ENCODE results near the gene ERFL.
"Not testable (repeated sequence)": the region's sequence is repeated elsewhere in the genome, so short reads cannot be mapped to it uniquely, and the experiment has no call there.

ERFL gene

GRCh38 chr19:41944336-41944735 lies 16.1 kb upstream of the ERFL start:
- FAIRE-seq: no peak

DNA sequence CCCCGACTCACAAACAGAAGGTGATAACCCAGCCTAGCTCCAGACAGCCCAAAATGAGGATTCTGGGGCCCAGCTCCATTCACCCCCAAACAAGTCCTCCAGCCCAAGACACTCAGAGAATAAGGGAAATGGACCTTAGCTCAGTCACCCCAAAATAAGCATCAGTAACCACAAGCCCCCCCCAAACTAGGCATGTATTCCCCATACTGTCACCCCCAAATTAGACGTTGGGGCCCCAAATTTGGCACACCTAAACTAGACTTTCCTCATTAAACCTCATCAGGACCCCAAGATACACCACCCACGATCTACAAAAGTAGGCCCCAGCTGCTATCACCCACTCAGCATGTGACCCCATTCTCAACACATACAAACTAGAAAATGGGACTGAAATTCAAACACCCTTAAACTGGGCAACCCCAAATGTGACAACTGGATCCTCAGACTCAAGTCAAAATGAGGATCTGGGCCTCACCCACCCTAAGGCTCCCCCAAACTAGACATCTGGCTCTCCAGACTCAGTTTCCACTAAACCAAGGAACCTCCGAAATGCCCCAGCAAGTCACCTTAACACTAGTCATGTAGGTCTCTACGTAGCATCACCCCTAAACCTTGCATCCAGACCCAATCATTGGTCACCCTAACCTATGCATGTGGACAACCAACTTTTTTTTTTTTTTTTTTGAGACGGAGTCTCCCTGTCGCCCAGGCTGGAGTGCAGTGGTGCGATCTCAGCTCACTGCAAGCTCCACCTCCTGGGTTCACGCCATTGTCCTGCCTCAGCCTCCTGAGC lies 13.4 kb upstream of the ERFL start:
- DNase-seq (ENCODE audit: insufficient read length, low spot score): no peak
- no peak for FAIRE-seq

More at GRCh38 chr19:41944336-41944735, 16.1 kb upstream of the ERFL start:
- DNase-seq (ENCODE audit: insufficient read length, low spot score): no peak

DNA sequence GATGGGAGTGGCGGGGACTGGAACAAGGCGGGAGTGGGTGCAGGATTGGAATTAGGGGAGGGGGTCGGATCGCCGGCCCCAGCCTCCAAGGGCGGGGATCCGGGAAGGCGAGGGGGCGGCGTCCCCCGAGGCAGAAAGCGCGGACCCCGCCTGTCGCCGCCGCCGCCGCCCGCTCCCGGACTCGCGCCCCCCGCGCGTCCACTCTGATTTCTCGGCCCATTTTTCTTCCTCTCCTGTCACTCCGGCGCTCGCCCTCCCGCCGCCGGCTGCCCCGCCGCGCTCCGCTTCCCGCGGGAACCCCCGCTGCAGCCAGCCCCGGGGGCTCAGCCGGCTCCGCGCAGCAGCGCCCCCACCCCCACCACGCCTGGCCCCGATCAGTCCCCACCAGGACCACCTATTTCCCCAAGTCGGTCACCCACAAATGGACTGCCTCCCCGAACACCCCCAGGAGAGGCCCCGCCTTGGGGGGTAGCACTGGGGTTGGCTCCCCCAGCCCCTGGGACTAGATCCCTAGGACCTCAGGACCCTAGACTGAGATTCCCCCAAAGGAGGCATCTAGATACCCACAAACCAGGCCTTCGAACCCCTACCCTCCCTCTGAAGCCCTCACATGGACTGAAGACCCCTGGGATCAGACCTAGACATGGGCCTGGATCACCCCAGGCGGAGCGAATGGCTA lies 12.6 kb upstream of the ERFL start:
- DNase-seq (ENCODE audit: insufficient read length, low spot score) (no peak), FAIRE-seq (no peak)

GRCh38 chr19:41939861-41940730 lies 11.8 kb upstream of the ERFL start:
- peak; percentile 79 for DNase-seq (ENCODE audit: insufficient read length, low spot score)
- FAIRE-seq: peak; percentile 65

- not testable (repeated sequence) for FAIRE-seq; DNase-seq (ENCODE audit: insufficient read length, low spot score)
These were observed 11.0 kb upstream of the ERFL start for GRCh38 chr19:41939209-41939608.

DNA sequence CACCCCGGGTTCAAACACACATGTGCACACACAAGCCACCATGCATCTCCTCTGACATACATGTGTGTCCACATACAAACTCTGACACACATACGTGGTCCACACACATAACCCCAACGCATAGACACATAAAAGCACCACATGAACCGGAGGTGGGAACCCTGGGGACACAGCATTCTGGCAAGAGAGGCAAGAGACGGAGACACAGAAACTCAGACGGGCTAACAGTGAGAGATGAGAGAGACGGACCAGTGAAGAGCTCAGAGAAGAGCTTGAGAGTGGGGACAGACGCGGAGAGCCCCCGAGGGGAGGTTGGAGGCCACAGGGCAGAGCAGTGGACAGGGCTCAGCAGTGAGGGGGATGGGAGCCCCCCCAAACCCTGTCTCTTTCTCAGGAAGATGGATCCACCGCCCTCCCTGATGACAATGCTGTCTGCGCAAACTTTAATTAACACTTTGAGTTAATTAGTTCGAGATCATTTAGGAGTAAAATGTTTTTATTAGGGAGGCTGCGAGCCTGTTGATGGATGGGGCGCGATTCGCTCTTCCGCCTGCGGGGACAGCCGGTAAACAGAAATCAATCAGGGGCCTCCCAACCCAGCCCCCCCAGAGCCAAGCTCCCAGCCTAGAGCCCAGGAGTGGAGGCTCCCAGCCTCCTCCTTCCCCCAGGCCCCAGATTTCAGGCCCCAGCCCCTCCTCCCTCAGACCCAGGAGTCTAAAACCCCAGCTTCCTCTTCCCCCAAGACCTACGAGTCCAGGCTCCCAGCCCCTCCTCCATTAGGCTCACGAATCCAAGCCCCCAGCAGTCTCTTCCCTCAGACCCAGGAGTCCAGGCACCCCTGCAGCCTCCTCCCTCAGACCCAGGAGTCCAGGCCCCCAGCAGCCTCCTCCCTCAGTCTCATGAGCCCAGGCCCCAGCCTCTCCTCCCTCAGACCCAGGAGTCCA lies 9.5 kb upstream of the ERFL start:
- FAIRE-seq (peak; percentile 57), DNase-seq (ENCODE audit: insufficient read length, low spot score) (no peak)

DNA sequence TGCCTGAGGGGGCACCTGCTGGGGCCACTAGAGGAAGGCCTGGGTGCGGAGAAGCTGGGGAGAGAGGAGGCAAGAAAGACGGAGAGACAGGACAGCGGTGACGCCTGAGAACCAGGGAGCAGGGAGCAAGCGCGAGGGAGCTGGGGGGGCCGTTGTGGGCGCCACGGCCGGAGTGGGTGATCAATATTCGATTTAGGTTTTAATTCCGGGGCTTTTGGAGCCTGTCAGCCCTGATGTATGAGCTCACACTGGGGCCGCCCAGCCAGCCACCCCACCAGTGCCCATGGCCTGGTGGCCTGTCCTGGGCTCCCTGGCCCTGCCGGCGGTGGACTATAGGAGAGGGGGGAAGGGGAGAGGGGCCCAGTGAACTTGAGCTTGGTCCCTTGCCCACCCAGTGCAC lies 8.7 kb upstream of the ERFL start:
- FAIRE-seq (no peak), DNase-seq (ENCODE audit: insufficient read length, low spot score) (no peak)

DNA sequence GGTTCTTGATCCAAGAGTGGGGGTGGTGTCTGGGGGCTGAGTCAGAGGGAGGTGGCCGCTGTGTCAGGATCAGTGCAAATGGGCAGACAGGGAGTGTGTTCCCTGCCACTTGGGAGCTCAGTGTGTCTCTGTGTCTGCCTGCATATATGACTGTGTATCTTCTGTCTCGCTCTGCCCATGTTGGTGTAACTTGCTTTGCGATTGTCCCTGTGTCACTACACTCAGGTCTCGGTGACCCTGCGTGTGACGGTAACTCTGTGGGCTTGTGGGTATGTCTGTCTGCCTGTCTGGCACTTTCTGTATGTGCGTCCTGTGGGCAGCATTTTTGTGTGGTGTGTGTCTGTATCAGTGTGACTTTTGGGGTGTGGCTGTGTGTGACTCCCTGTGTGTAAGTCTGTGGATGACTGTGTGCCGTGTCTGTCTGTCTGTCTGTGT lies 8.2 kb upstream of the ERFL start:
- no peak for DNase-seq (ENCODE audit: insufficient read length, low spot score)
- FAIRE-seq: no peak

DNA sequence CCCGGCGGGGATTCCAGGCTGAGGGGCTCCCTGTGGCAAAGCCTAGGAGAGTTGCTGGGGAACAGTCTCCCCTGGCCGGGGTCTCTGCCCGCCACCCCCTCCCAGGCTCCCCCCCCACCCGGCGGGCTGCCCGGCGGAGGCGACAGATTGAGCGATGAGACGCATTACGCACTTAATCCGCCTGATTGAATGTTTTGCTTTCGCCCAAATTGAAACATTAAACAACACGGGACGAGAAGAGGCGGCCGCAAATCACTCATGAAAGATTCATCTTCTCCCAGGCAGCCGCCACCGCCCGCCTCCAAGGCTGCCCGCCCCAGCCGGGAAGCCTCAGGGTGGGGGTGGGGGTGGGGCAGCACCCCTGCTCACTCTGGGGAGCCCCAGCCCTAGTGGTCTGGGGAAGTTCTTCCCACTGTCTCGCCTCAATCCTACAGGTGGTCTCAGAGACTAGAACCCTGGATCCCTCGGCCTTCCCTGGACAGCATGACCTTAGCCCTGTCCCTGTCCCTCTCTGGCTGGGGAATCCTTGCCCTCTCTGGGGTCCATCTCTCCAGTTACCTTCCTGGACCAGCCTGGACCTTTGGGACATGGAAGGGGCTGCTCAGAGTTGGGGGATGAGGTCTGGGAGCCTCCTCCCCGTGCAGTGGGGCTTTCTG lies 7.6 kb upstream of the ERFL start:
- no peak for FAIRE-seq
- no peak for DNase-seq (ENCODE audit: insufficient read length, low spot score)

DNA sequence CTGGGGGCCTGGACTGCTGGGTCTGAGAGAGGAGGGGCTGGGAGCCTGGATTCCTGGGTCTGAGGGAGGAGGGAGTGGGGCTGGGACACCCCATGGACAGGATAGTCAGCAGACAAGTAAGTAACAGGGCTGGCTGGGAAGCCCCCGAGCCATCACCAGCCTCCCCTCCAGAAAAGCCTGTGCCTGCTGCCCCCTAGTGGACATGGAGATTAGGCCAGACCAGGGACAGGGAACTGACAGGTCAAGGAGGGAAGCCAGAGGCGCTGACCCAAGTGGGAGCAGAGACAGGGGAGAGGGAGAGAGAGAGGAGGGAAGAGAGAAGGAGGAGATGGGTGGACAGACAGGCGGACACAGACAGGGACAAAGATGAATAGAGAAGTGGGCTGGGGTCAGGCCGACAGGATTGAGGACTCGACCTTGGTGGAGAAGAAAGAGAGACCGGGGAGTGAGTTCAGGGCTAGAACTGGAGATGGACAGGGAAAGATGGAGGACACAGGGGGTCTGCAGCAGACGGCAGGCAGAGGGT lies 6.7 kb upstream of the ERFL start:
- peak; percentile 88 for DNase-seq (ENCODE audit: insufficient read length, low spot score)
- FAIRE-seq: peak; percentile 9

DNA sequence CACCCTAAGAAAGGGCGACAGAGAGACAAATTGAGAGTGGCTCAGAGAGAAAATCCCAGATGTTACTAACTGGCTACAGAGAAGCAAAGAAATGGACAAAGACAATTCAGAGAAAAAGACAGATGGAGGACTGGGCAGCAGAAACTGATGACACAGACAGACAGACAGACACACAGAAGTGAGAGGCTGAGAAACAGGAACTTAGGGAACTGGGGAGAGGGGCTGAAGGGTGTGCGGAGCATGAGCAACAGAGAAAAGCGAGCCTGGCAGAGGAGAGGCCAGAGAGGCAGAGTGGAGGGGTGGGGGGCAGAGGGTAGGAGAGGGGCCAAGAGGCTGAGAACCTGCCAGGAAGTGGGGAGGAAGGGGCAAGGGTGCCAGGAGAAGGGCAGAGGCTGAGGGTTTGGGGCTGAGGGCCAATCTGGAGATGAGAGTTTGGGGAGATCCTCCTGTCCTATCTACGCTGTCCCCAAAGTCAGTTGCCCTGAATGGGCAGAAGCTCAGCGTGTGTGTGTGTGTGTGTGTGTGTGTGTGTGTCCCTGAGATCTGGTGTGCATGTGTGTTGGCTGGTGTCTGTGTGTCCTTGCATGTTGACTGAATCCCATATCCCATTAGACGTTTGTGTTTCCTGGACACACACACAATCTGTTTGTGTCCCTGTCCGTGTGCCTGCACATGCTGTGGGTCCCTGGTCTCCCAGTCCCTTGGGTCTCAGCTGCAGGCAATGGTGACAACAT lies 5.6 kb upstream of the ERFL start:
- FAIRE-seq (no peak), DNase-seq (ENCODE audit: insufficient read length, low spot score) (no peak)

GRCh38 chr19:41932720-41933332 lies 4.6 kb upstream of the ERFL start:
- no peak for DNase-seq (ENCODE audit: insufficient read length, low spot score)
- FAIRE-seq: no peak

- FAIRE-seq: no peak
- DNase-seq (ENCODE audit: insufficient read length, low spot score): no peak
These were observed 4.0 kb upstream of the ERFL start for GRCh38 chr19:41932259-41932719.

- no peak for FAIRE-seq
These were observed 2.8 kb upstream of the ERFL start for GRCh38 chr19:41930926-41931592.

GRCh38 chr19:41930322-41930722 lies 2.1 kb upstream of the ERFL start:
- FAIRE-seq: peak; percentile 44
- DNase-seq (ENCODE audit: insufficient read length, low spot score): no peak

More at GRCh38 chr19:41930926-41931592, 2.8 kb upstream of the ERFL start:
- DNase-seq (ENCODE audit: insufficient read length, low spot score): no peak

DNA sequence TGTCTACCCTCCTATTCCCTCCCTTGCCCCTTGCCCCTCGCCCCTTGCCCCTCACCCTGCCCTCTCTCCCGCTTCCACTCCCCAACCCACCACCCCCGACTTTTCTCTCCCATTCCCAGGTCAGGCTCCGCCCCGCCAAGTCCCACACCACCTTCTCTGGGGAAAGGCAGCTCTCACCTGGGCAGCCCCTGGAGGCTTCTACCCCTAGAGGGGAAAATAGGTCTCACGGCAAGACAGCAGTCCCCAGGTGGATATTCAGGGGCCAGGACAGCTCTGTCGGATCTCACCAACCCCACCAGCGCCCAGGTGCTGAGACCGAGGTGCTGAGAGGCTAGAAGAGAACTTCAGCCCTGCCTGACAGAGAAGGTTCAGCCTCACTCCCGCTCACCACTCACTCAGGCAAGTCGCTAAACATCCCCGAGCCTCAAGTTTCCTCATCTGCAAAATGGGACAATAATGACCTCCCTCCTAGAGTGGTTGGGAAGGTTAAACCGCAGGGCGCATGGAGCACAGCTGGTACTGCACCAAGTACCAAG lies 1.4 kb upstream of the ERFL start:
- FAIRE-seq (no peak), DNase-seq (ENCODE audit: insufficient read length, low spot score) (no peak)

Measured in HTR-8/SVneo (cell line).